OCI-LY1 (cell line): ENCODE results near the gene PTPRO.

Experiments used
- H2AFZ ChIP-seq: fragments of 200-600 bp; sonication (generic), shearing (Covaris generic); 2 replicates; pipeline ENCODE4 v1.6.0; 2014; ENCODE audit warnings: antibody characterized with exemption, mild to moderate bottlenecking, low read length
- H3F3A ChIP-seq: fragments of 200-600 bp; sonication (generic), shearing (Covaris generic); 2 replicates; pipeline ENCODE4 v1.6.0; 2014; ENCODE audit warnings: mild to moderate bottlenecking, antibody characterized with exemption, low read length, moderate library complexity; ENCODE audit not compliant: insufficient read depth
- H3K27ac ChIP-seq: fragments of 200-600 bp; sonication (generic); 2 replicates; pipeline ENCODE4 v1.5.1; 2014; ENCODE audit warnings: low read length, mixed run types, mild to moderate bottlenecking, low read depth; ENCODE audit not compliant: poor library complexity, severe bottlenecking
- H3K27me3 ChIP-seq: fragments of 200-600 bp; sonication (generic); 2 replicates; pipeline ENCODE4 v1.6.0; 2014; ENCODE audit warnings: antibody characterized with exemption, mild to moderate bottlenecking, low read length, moderate library complexity; ENCODE audit not compliant: insufficient read depth
- H3K36me3 ChIP-seq: fragments of 200-600 bp; sonication (generic); 2 replicates; pipeline ENCODE4 v1.6.1; 2014; ENCODE audit warnings: mild to moderate bottlenecking, antibody characterized with exemption, low read length, moderate library complexity, mixed read lengths; ENCODE audit not compliant: insufficient read depth
- H3K4me1 ChIP-seq: fragments of 200-600 bp; sonication (generic); 2 replicates; pipeline ENCODE4 v1.5.1; 2014; ENCODE audit warnings: mild to moderate bottlenecking, low read length, moderate library complexity; ENCODE audit not compliant: insufficient read depth, severe bottlenecking
- H3K4me2 ChIP-seq: fragments of 200-600 bp; sonication (generic), shearing (Covaris generic); 2 replicates; pipeline ENCODE4 v1.6.1; 2014; ENCODE audit warnings: low read length
- H3K4me3 ChIP-seq: fragments of 200-600 bp; sonication (generic); 2 replicates; pipeline ENCODE4 v1.5.1; 2014; ENCODE audit warnings: low read length, low read depth, mild to moderate bottlenecking, mixed read lengths; ENCODE audit not compliant: poor library complexity, severe bottlenecking
- H3K79me2 ChIP-seq: fragments of 200-600 bp; shearing (Covaris generic); 2 replicates; pipeline ENCODE4 v1.6.1; 2016; ENCODE audit warnings: mixed run types, low read length, mixed read lengths; ENCODE audit not compliant: insufficient read depth
- H3K9ac ChIP-seq: fragments of 200-600 bp; sonication (generic), shearing (Covaris generic); 2 replicates; pipeline ENCODE4 v1.6.1; 2014; ENCODE audit warnings: mild to moderate bottlenecking, low read length, mixed read lengths
- H3K9me2 ChIP-seq: fragments of 200-600 bp; sonication (generic), shearing (Covaris generic); 2 replicates; pipeline ENCODE4 v1.6.1; 2014; ENCODE audit warnings: low read depth, mild to moderate bottlenecking, low read length, mixed read lengths
- H3K9me3 ChIP-seq: fragments of 200-600 bp; shearing (Covaris generic); 2 replicates; pipeline ENCODE4 v1.6.1; 2014; ENCODE audit warnings: low read length, mixed read lengths
- H4K20me1 ChIP-seq: fragments of 200-600 bp; sonication (generic), shearing (Covaris generic); 2 replicates; pipeline ENCODE4 v1.6.0; 2016; ENCODE audit warnings: mild to moderate bottlenecking, low read length; ENCODE audit not compliant: insufficient read depth
- CTCF ChIP-seq: fragments of 200-600 bp; sonication (generic), shearing (Covaris generic); IDR thresholded peaks from 2 replicates; pipeline ENCODE4 v1.5.1; 2017; ENCODE audit warnings: mild to moderate bottlenecking, antibody characterized with exemption, low read length, moderate library complexity, mixed read lengths
- EZH2 ChIP-seq: fragments of 200-600 bp; sonication (generic), shearing (Covaris generic); IDR thresholded peaks from 2 replicates; pipeline ENCODE4 v1.8.0; 2017; ENCODE audit warnings: borderline replicate concordance, mixed run types, mild to moderate bottlenecking, antibody characterized with exemption, low read length, moderate library complexity, mixed read lengths

PTPRO gene

GRCh38 chr12:15346488-15346887 is 24.2 kb downstream of the PTPRO start:
- TF ChIP-seq EZH2 (no peak), CTCF (no peak)
- H3K4me1 ChIP-seq = no peaks in the 10 kb centered on the region
- H3K4me3 ChIP-seq = no peak overlapping the region
- no peaks in the 10 kb centered on the region for H3K79me2 ChIP-seq
- H3K4me2 ChIP-seq = no peak overlapping the region
- H3K36me3 ChIP-seq = no peaks in the 10 kb centered on the region
- H3K27ac ChIP-seq = no peak overlapping the region
- no peaks in the 10 kb centered on the region for H4K20me1 ChIP-seq
- H3F3A ChIP-seq = no peaks in the 10 kb centered on the region
- H3K9me2 ChIP-seq = no peaks in the 10 kb centered on the region
- H3K27me3 ChIP-seq = no peaks in the 10 kb centered on the region
- H3K9me3 ChIP-seq = no peaks in the 10 kb centered on the region
- H2AFZ ChIP-seq = no peak overlapping the region
- no peak overlapping the region for H3K9ac ChIP-seq

- no peaks in the 10 kb centered on the region for H4K20me1 ChIP-seq
- no peak overlapping the region for H3K27ac ChIP-seq
- H3K79me2 ChIP-seq = no peaks in the 10 kb centered on the region
- no peaks in the 10 kb centered on the region for H3K9me2 ChIP-seq
- H3K27me3 ChIP-seq = no peaks in the 10 kb centered on the region
- H3K9me3 ChIP-seq = no peaks in the 10 kb centered on the region
- no peak overlapping the region for H3K9ac ChIP-seq
- no peak overlapping the region for H3K4me3 ChIP-seq
- no peaks in the 10 kb centered on the region for H3K36me3 ChIP-seq
- H2AFZ ChIP-seq = no peak overlapping the region
- no peak overlapping the region for H3K4me2 ChIP-seq
- H3K4me1 ChIP-seq = no peaks in the 10 kb centered on the region
- TF ChIP-seq CTCF (no peak), EZH2 (no peak)
- H3F3A ChIP-seq = no peaks in the 10 kb centered on the region
Measured at GRCh38 chr12:15350643-15351042, 28.3 kb downstream of the PTPRO start.

GRCh38 chr12:15355766-15356165 is 33.5 kb downstream of the PTPRO start:
- Histone ChIP-seq H3K4me3 (no peak overlapping the region), H2AFZ (no peak overlapping the region), H3K27ac (no peak overlapping the region), H3K9me3 (no peaks in the 10 kb centered on the region), H3K4me2 (no peak overlapping the region), H3K4me1 (no peaks in the 10 kb centered on the region), H3K27me3 (no peaks in the 10 kb centered on the region), H3K9ac (no peak overlapping the region), H3K36me3 (no peaks in the 10 kb centered on the region), H3F3A (no peaks in the 10 kb centered on the region), H3K9me2 (no peaks in the 10 kb centered on the region), H3K79me2 (no peaks in the 10 kb centered on the region), H4K20me1 (no peaks in the 10 kb centered on the region)
- no peak for TF ChIP-seq CTCF
- TF ChIP-seq EZH2 = no peak
